ENCODE results near the gene CYTH4. TPM values are rescaled to one million over a fixed set of nuclear protein-coding genes. Genes with fewer than 3 reads are reported as not detected.

The CYTH4 gene
- total and polyA plus RNA-seq, 2 of the 8 experiments (the other 6 are each of a cell fraction or from before 2014, with no cell fraction given), result 0.09 TPM; not detected in 1

- Histone ChIP-seq H3K9ac (replicated peaks in 1 of 4; ENCODE audit: extremely low read depth in 1 of 4, low read depth in 3 of 4, low read length in 3 of 4) (no peak overlapping the region), H3K4me3 (ENCODE audit: extremely low read depth in 1 of 4, insufficient read depth in 2 of 4, low read depth in 3 of 4, low read length in 4 of 4) (no peak overlapping the region), H2BK120ac (replicated peaks; ENCODE audit: low read depth, low read length) (no peak overlapping the region), H3K36me3 (ENCODE audit: control insufficient read depth in 2 of 4, insufficient read depth in 4 of 4, low read length in 3 of 4) (no peaks in the 10 kb centered on the region), H4K8ac (ENCODE audit: extremely low read depth, insufficient read depth, low read length) (no peak overlapping the region), H3K14ac (ENCODE audit: insufficient read length) (no peak overlapping the region), H4K20me1 (replicated peaks in 1 of 2; ENCODE audit: control insufficient read depth in 1 of 2, insufficient read depth in 2 of 2, low read length in 2 of 2) (no peaks in the 10 kb centered on the region), H3K27ac (ENCODE audit: low read depth, low read length) (no peak overlapping the region), H2BK5ac (ENCODE audit: low read depth, low read length) (no peak overlapping the region), H3K56ac (replicated peaks; ENCODE audit: insufficient read length, low read depth, low read length) (no peak overlapping the region), H3K4ac (replicated peaks; ENCODE audit: insufficient read length, low read depth, low read length) (no peak overlapping the region), H4K91ac (replicated peaks; ENCODE audit: insufficient read length, low read length) (no peak overlapping the region), H3K79me1 (ENCODE audit: low read depth, low read length) (no peaks in the 10 kb centered on the region), H2BK12ac (ENCODE audit: low read depth, low read length) (no peak overlapping the region), H3K23me2 (ENCODE audit: low read depth, low read length) (no peaks in the 10 kb centered on the region; the same call in 1 of the 2 replicates), H3K4me2 (ENCODE audit: insufficient read depth in 1 of 2, low read depth in 2 of 2, low read length in 2 of 2) (no peak overlapping the region), H4K5ac (ENCODE audit: insufficient read length, low read depth, low read length) (no peak overlapping the region), H3K79me2 (ENCODE audit: control insufficient read depth in 1 of 2, insufficient read depth in 2 of 2, low read length in 2 of 2) (no peaks in the 10 kb centered on the region), H2AFZ (ENCODE audit: low read length) (no peak overlapping the region), H3K27me3 (replicated peaks in 1 of 4; ENCODE audit: control insufficient read depth in 3 of 4, extremely low read depth in 1 of 4, insufficient read depth in 3 of 4, low read length in 3 of 4) (no peaks in the 10 kb centered on the region), H3K9me3 (ENCODE audit: insufficient read depth in 2 of 2, low read depth in 1 of 2, low read length in 1 of 2) (no peaks in the 10 kb centered on the region), H3K18ac (ENCODE audit: extremely low read depth, low read length) (no peak overlapping the region), H3K4me1 (replicated peaks in 1 of 4; ENCODE audit: control insufficient read depth in 3 of 4, insufficient read depth in 4 of 4, low read length in 3 of 4) (no peaks in the 10 kb centered on the region), H2AK5ac (ENCODE audit: low read depth, low read length) (no peak overlapping the region), H2BK15ac (ENCODE audit: low read length) (no peak overlapping the region), H2BK20ac (ENCODE audit: low read length) (no peak overlapping the region), H3K23ac (ENCODE audit: insufficient read length) (no peak overlapping the region)
- CTCF ChIA-PET (ENCODE audit: partially characterized antibody), result interaction anchor here (0.6 to 1.6 kb wide), 6 partner anchors 11 to 91 kb away, joined by 3 to 6 read pairs (median 4); no protein-coding TSS in a partner anchor
- FAIRE-seq (no peak), DNase-seq (ENCODE audit: low read depth in 1 of 2, low spot score in 2 of 2) (no peak)
- POLR2A ChIA-PET (ENCODE audit: partially characterized antibody), result no interaction called here
- peak in 1 of 3 experiments; percentile 9; a peak in 1 of 4 replicates for TF ChIP-seq CTCF (IDR thresholded peaks at IDR 0.05; ENCODE audit: control extremely low read depth in 1 of 3, insufficient read depth in 1 of 3, low read depth in 1 of 3, low read length in 3 of 3)
- peak in 1 of 2 experiments; percentile 9; a peak in 1 of 4 replicates for TF ChIP-seq RAD21 (IDR thresholded peaks at IDR 0.05 in 1 of 2, conservative IDR thresholded peaks at IDR 0.05 in 1 of 2; ENCODE audit: low read depth in 2 of 2, low read length in 2 of 2)
- TF ChIP-seq USF2 (IDR thresholded peaks at IDR 0.05; ENCODE audit: low read length), result no peak
- 81% methylated on average over 3 of the region's 3 CpGs; no CpG with 5 or more reads in 1 of the 2 experiments for WGBS, 2 experiments (ENCODE audit: extremely low coverage in 1 of 2, insufficient coverage in 1 of 2, insufficient read length in 1 of 2, insufficient replicate concordance in 2 of 2, low coverage in 1 of 2, low lambda C conversion rate in 2 of 2, missing lambda C conversion rate in 1 of 2)
These were observed 68.9 kb downstream of the CYTH4 start for GRCh38 chr22:37351232-37351631.

Measured in H1 (cell line).